H1 (cell line): Measurements from ENCODE around the gene SMYD3. TPM values are rescaled to one million over a fixed set of nuclear protein-coding genes. Genes with fewer than 3 reads are reported as not detected.

ENCODE experiments used
- CHD7 ChIP-seq: fragments of 300-600 bp; sonication (generic); IDR thresholded peaks from 2 replicates; pipeline ENCODE4 v1.7.1; 2012; ENCODE audit warnings: low read length, moderate library complexity, mild to moderate bottlenecking, inconsistent platforms; ENCODE audit not compliant: insufficient replicate concordance
- HDAC2 ChIP-seq, 2 experiments: fragments of 300-600 bp in 1 of 2; sonication (generic) in 1 of 2; IDR thresholded peaks; 2 replicates each; pipeline ENCODE4 v1.6.1; 2011 to 2012; ENCODE audit warnings: low read depth in 2 of 2, low read length in 2 of 2, mild to moderate bottlenecking in 2 of 2, moderate library complexity in 2 of 2, borderline replicate concordance in 1 of 2, inconsistent platforms in 1 of 2
- POLR2AphosphoS5 ChIP-seq: IDR thresholded peaks from 2 replicates; pipeline ENCODE4 v1.6.1; 2011; ENCODE audit warnings: low read depth, low read length
- polyA plus RNA-seq, 7 experiments: library from polyadenylated mRNA; depleted of rRNA in 3 of 7; stranded (reverse) in 5 of 7; unstranded in 2 of 7; fragments of >200 nt in 5 of 7; fragments of 200-250 nt in 2 of 7; gene quantifications; 1 replicate in 5 of 7; 2 replicates in 1 of 7; 4 replicates in 1 of 7; pipeline versions ENCODE4 v1.2.1 to v1.2.3, GENCODE V29; 2011 to 2013; ENCODE audit warnings: missing spikeins in 2 of 7, mixed read lengths in 2 of 7
- total RNA-seq: library from RNA; stranded (reverse); fragmentation: NEBNext Ultra II Directional; extraction: Animal tissue kit (Norgen Biotek cat#: 25700); gene quantifications from 2 replicates; pipeline ENCODE4 v1.2.1, GENCODE V29; 2021
- TF ChIP-seq, protein P1 (sequence below): IDR thresholded peaks from 2 replicates; pipeline ENCODE4 v1.6.1; 2012; ENCODE audit warnings: low read length, inconsistent platforms

The SMYD3 gene
- total and polyA plus RNA-seq, 2 of the 8 experiments (the other 6 are each of a cell fraction or from before 2014, with no cell fraction given): 17.3 to 25.4 TPM

GRCh38 chr1:246274186-246274585 is 232.9 kb downstream of the SMYD3 start (continued):
- TF ChIP-seq CHD7 (no peak), POLR2AphosphoS5 (no peak), HDAC2 (IDR thresholded peaks at IDR 0.05; ENCODE audit: borderline replicate concordance in 1 of 2, low read depth in 2 of 2, low read length in 2 of 2) (no peak)
- TF ChIP-seq, protein P1, sequence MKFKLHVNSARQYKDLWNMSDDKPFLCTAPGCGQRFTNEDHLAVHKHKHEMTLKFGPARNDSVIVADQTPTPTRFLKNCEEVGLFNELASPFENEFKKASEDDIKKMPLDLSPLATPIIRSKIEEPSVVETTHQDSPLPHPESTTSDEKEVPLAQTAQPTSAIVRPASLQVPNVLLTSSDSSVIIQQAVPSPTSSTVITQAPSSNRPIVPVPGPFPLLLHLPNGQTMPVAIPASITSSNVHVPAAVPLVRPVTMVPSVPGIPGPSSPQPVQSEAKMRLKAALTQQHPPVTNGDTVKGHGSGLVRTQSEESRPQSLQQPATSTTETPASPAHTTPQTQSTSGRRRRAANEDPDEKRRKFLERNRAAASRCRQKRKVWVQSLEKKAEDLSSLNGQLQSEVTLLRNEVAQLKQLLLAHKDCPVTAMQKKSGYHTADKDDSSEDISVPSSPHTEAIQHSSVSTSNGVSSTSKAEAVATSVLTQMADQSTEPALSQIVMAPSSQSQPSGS: no peak
